Anterior cingulate cortex (tissue), 58 donors: Measurements from ENCODE around the gene SLC23A3.

Source experiments
- DNase-seq, 58 donors: peaks; one replicate each; lab custom pipeline; 2025; lab: John Stamatoyannopoulos, UW

Gene SLC23A3

GRCh38 chr2:219118504-219118903, 51.3 kb downstream of the SLC23A3 start:
- DNase-seq, result no peak

GRCh38 chr2:219116776-219117646, 52.8 kb downstream of the SLC23A3 start:
- no peak for DNase-seq

GRCh38 chr2:219112651-219113338, 57.0 kb downstream of the SLC23A3 start:
- no peak for DNase-seq

- DNase-seq, result no peak
These were observed 57.8 kb downstream of the SLC23A3 start for GRCh38 chr2:219112062-219112406.
